ENCODE results near the gene DPH7.
"Not testable (repeated sequence)": the region's sequence is repeated elsewhere in the genome, so short reads cannot be mapped to it uniquely, and the experiment has no call there.

The DPH7 gene

GRCh38 chr9:137516144-137516917 is 62.4 kb downstream of the DPH7 start:
- Histone ChIP-seq H3K4me1 (ENCODE audit: control insufficient read depth, insufficient read depth, low read length) (no peaks in the 10 kb centered on the region), H3K36me3 (ENCODE audit: control insufficient read depth in 2 of 2, insufficient read depth in 2 of 2, low read length in 2 of 2) (no peaks in the 10 kb centered on the region), H3K27ac (ENCODE audit: low read length) (no peak overlapping the region), H3K4me3 (ENCODE audit: low read length in 2 of 2) (no peak overlapping the region), H3K9ac (ENCODE audit: low read length in 2 of 2) (no peak overlapping the region), H3K9me3 (ENCODE audit: control insufficient read depth in 2 of 2, low read length in 2 of 2) (no peaks in the 10 kb centered on the region), H3K27me3 (ENCODE audit: control insufficient read depth in 1 of 2, insufficient read depth in 2 of 2, low read length in 2 of 2) (no peaks in the 10 kb centered on the region)

DNA sequence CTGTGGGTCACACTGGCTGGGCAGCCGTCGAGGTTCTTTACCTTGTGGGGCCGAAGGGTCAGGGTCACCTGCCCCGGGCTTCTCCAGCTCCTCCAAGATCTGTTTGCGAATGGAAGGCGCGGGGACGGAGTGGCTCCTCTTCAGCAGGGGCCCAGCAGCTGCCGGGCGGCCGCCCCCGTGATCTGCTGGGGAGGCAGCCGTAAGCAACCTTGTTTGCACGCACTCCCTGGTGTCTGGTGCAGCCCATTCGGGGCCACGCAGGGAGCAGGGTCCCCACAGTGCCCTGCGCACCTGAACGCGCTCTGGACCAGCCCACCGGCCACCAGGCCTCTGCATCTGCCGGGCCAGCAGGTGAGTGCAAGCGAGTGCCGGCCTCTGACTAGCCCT is 63.4 kb downstream of the DPH7 start:
- Histone ChIP-seq H3K4me1 (ENCODE audit: control insufficient read depth, insufficient read depth, low read length) (no peaks in the 10 kb centered on the region), H3K27me3 (ENCODE audit: control insufficient read depth in 1 of 2, insufficient read depth in 2 of 2, low read length in 2 of 2) (no peaks in the 10 kb centered on the region), H3K9me3 (ENCODE audit: control insufficient read depth in 2 of 2, low read length in 2 of 2) (no peaks in the 10 kb centered on the region), H3K27ac (ENCODE audit: low read length) (no peak overlapping the region), H3K9ac (ENCODE audit: low read length in 2 of 2) (no peak overlapping the region), H3K4me3 (ENCODE audit: low read length in 2 of 2) (no peak overlapping the region), H3K36me3 (ENCODE audit: control insufficient read depth in 2 of 2, insufficient read depth in 2 of 2, low read length in 2 of 2) (no peaks in the 10 kb centered on the region)

- Histone ChIP-seq H3K9ac (ENCODE audit: low read length in 2 of 2) (no peak overlapping the region), H3K36me3 (ENCODE audit: control insufficient read depth in 2 of 2, insufficient read depth in 2 of 2, low read length in 2 of 2) (no peaks in the 10 kb centered on the region), H3K4me3 (ENCODE audit: low read length in 2 of 2) (no peak overlapping the region), H3K9me3 (ENCODE audit: control insufficient read depth in 2 of 2, low read length in 2 of 2) (no peaks in the 10 kb centered on the region), H3K27ac (ENCODE audit: low read length) (no peak overlapping the region), H3K4me1 (ENCODE audit: control insufficient read depth, insufficient read depth, low read length) (no peaks in the 10 kb centered on the region), H3K27me3 (ENCODE audit: control insufficient read depth in 1 of 2, insufficient read depth in 2 of 2, low read length in 2 of 2) (no peaks in the 10 kb centered on the region)
Measured at GRCh38 chr9:137514691-137515337, 63.9 kb downstream of the DPH7 start.

DNA sequence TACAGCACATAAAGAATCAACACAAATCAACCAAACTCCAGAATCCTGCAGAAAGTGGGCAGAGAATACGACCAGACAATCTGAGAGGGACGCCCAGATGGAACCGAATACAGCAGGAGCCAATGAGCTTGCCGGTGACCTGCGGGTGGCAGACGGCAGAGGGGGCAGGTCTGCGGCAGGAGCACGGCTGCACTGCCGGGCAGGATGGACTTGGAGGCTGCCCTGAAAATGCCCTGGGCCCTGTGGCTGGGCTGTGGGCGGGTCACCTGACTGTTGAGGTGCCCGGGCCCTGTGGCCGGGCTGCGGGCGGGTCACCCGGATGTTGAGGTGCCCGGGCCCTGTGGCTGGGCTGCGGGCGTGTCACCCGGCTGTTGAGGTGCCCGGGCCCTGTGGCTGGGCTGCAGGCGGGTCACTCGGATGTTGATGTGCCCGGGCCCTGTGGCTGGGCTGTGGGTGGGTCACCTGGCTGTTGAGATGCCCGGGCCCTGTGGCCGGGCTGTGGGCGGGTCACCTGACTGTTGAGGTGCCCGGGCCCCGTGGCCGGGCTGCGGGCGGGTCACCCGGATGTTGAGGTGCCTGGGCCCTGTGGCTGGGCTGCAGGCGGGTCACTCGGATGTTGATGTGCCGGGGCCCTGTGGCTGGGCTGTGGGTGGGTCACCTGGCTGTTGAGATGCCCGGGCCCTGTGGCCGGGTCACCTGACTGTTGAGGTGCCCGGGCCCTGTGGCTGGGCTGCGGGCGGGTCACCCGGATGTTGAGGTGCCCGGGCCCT is 64.7 kb downstream of the DPH7 start:
- H3K4me3 ChIP-seq (ENCODE audit: low read length in 2 of 2); H3K27ac ChIP-seq (ENCODE audit: low read length); H3K27me3 ChIP-seq (ENCODE audit: control insufficient read depth in 1 of 2, insufficient read depth in 2 of 2, low read length in 2 of 2); H3K36me3 ChIP-seq (ENCODE audit: control insufficient read depth in 2 of 2, insufficient read depth in 2 of 2, low read length in 2 of 2); H3K4me1 ChIP-seq (ENCODE audit: control insufficient read depth, insufficient read depth, low read length); H3K9ac ChIP-seq (ENCODE audit: low read length in 2 of 2); H3K9me3 ChIP-seq (ENCODE audit: control insufficient read depth in 2 of 2, low read length in 2 of 2): not testable (repeated sequence)

DNA sequence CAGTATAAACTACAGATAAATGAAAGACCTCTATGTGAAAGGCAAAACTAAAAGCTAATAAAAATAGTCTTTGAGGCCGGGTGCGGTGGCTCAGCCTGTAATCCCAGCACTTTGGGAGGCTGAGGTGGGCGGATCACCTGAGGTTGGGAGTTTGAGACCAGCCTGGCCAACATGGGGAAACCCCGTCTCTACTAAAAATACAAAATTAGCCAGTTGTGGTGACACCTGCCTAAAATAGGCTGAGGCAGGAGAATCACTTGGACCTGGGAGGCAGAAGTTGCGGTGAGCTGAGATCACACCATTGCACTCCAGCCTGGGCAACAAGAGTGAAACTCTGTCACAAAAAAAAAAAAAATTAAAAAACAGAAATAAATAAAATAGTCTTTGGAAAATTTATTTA is 65.6 kb downstream of the DPH7 start:
- not testable (repeated sequence) for H3K36me3 ChIP-seq (ENCODE audit: control insufficient read depth in 2 of 2, insufficient read depth in 2 of 2, low read length in 2 of 2); H3K27ac ChIP-seq (ENCODE audit: low read length); H3K27me3 ChIP-seq (ENCODE audit: control insufficient read depth in 1 of 2, insufficient read depth in 2 of 2, low read length in 2 of 2); H3K9me3 ChIP-seq (ENCODE audit: control insufficient read depth in 2 of 2, low read length in 2 of 2); H3K9ac ChIP-seq (ENCODE audit: low read length in 2 of 2); H3K4me1 ChIP-seq (ENCODE audit: control insufficient read depth, insufficient read depth, low read length); H3K4me3 ChIP-seq (ENCODE audit: low read length in 2 of 2)

DNA sequence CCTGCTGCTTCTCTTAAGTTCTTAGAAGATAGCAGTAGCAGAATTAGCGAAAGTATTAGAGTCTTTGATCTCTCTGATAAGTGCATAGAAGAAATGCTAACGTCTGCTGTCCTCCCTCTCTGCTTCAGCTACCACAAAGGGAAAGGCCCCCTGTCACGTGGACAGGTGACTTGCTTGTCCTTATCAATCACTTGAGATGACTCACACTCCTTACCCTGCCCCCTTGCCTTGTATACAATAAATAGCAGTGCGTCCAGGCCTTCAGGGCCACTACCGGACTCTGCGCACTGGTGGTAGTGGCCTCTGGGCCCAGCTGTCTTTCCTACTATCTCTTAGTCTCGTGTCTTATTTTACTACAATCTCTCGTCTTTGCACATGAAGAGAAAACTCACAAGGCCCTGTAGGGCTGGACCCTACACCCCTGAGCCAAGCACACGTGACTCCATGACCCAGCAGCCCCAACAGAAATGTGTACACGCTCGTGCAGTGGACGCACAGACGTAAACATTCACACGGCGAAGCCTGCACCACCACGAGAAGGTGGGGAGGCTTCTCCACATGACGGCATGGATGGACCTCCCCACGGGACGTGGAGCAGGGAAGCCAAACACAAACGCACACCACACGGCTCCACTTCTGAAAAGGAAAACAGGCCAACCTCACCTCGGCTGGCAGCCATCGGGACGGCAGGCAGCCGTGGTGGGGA is 66.8 kb downstream of the DPH7 start:
- H3K4me1 ChIP-seq (ENCODE audit: control insufficient read depth, insufficient read depth, low read length), result no peaks in the 10 kb centered on the region
- no peak overlapping the region for H3K4me3 ChIP-seq (ENCODE audit: low read length in 2 of 2)
- no peak overlapping the region for H3K9ac ChIP-seq (ENCODE audit: low read length in 2 of 2)
- H3K9me3 ChIP-seq (ENCODE audit: control insufficient read depth in 2 of 2, low read length in 2 of 2), result no peaks in the 10 kb centered on the region
- no peaks in the 10 kb centered on the region for H3K36me3 ChIP-seq (ENCODE audit: control insufficient read depth in 2 of 2, insufficient read depth in 2 of 2, low read length in 2 of 2)
- H3K27ac ChIP-seq (ENCODE audit: low read length), result no peak overlapping the region
- H3K27me3 ChIP-seq (ENCODE audit: control insufficient read depth in 1 of 2, insufficient read depth in 2 of 2, low read length in 2 of 2), result no peaks in the 10 kb centered on the region

- not testable (repeated sequence) for H3K9ac ChIP-seq (ENCODE audit: low read length in 2 of 2); H3K4me1 ChIP-seq (ENCODE audit: control insufficient read depth, insufficient read depth, low read length); H3K9me3 ChIP-seq (ENCODE audit: control insufficient read depth in 2 of 2, low read length in 2 of 2); H3K36me3 ChIP-seq (ENCODE audit: control insufficient read depth in 2 of 2, insufficient read depth in 2 of 2, low read length in 2 of 2); H3K4me3 ChIP-seq (ENCODE audit: low read length in 2 of 2); H3K27me3 ChIP-seq (ENCODE audit: control insufficient read depth in 1 of 2, insufficient read depth in 2 of 2, low read length in 2 of 2); H3K27ac ChIP-seq (ENCODE audit: low read length)
Measured at GRCh38 chr9:137511126-137511525, 67.6 kb downstream of the DPH7 start.

DNA sequence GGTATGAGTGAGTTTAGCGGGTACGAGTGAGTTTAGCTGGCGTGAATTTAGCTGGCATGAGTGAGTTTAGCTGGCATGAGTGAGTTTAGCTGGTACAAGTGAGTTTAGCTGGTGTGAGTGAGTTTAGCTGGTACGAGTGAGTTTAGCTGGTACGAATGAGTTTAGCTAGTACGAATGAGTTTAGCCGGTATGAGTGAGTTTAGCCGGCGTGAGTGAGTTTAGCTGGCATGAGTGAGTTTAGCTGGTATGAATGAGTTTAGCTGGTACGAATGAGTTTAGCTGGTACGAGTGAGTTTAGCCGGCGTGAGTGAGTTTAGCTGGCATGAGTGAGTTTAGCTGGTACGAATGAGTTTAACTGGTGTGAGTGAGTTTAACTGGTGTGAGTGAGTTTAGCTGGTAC is 69.5 kb downstream of the DPH7 start:
- no peak overlapping the region for H3K27ac ChIP-seq (ENCODE audit: low read length)
- no peaks in the 10 kb centered on the region for H3K9me3 ChIP-seq (ENCODE audit: control insufficient read depth in 2 of 2, low read length in 2 of 2)
- H3K36me3 ChIP-seq (ENCODE audit: control insufficient read depth in 2 of 2, insufficient read depth in 2 of 2, low read length in 2 of 2), result no peaks in the 10 kb centered on the region
- no peaks in the 10 kb centered on the region for H3K27me3 ChIP-seq (ENCODE audit: control insufficient read depth in 1 of 2, insufficient read depth in 2 of 2, low read length in 2 of 2)
- H3K4me3 ChIP-seq (ENCODE audit: low read length in 2 of 2), result no peak overlapping the region
- H3K9ac ChIP-seq (ENCODE audit: low read length in 2 of 2), result no peak overlapping the region
- H3K4me1 ChIP-seq (ENCODE audit: control insufficient read depth, insufficient read depth, low read length), result no peaks in the 10 kb centered on the region

GRCh38 chr9:137506702-137507171 is 72.0 kb downstream of the DPH7 start:
- Histone ChIP-seq H3K27ac (ENCODE audit: low read length) (no peak overlapping the region), H3K9me3 (ENCODE audit: control insufficient read depth in 2 of 2, low read length in 2 of 2) (no peaks in the 10 kb centered on the region), H3K4me3 (ENCODE audit: low read length in 2 of 2) (no peak overlapping the region), H3K4me1 (ENCODE audit: control insufficient read depth, insufficient read depth, low read length) (no peaks in the 10 kb centered on the region), H3K36me3 (ENCODE audit: control insufficient read depth in 2 of 2, insufficient read depth in 2 of 2, low read length in 2 of 2) (no peaks in the 10 kb centered on the region), H3K27me3 (ENCODE audit: control insufficient read depth in 1 of 2, insufficient read depth in 2 of 2, low read length in 2 of 2) (no peaks in the 10 kb centered on the region), H3K9ac (ENCODE audit: low read length in 2 of 2) (no peak overlapping the region)

DNA sequence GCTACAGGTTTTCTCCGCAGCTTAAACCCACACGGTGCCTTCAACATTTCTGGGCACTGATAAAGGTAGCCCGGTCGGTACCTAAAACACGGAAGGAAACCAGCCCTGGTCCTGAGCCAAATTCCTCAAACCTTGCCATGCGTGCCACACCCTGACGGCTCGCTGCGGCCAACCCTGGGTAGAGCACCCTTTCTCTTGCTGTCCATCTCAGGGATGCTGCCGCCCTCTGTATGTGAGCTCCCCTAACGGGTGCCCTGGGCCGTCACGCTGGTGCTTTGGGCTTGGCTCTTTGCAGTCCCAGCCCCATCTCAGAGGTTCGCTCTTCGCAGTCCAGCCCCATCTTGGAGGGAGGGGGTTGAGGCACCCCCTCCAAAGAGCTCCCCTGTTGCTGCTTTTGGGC is 72.5 kb downstream of the DPH7 start:
- Histone ChIP-seq H3K4me1 (ENCODE audit: control insufficient read depth, insufficient read depth, low read length) (no peaks in the 10 kb centered on the region), H3K36me3 (ENCODE audit: control insufficient read depth in 2 of 2, insufficient read depth in 2 of 2, low read length in 2 of 2) (no peaks in the 10 kb centered on the region), H3K27me3 (ENCODE audit: control insufficient read depth in 1 of 2, insufficient read depth in 2 of 2, low read length in 2 of 2) (no peaks in the 10 kb centered on the region), H3K4me3 (ENCODE audit: low read length in 2 of 2) (no peak overlapping the region), H3K9me3 (ENCODE audit: control insufficient read depth in 2 of 2, low read length in 2 of 2) (no peaks in the 10 kb centered on the region), H3K9ac (ENCODE audit: low read length in 2 of 2) (no peak overlapping the region), H3K27ac (ENCODE audit: low read length) (no peak overlapping the region)
